ENCODE data around the gene ARID1B.

Gene ARID1B

GRCh38 chr6:156975414-156975813, 198.2 kb downstream of the ARID1B start:
- no peak overlapping the region for H2BK5ac ChIP-seq (ENCODE audit: low read length)
- no peaks in the 10 kb centered on the region for H3K27me3 ChIP-seq (ENCODE audit: control insufficient read depth in 3 of 3, insufficient read depth in 3 of 3, low read depth in 1 of 3, low read length in 3 of 3)
- H3K23ac ChIP-seq (ENCODE audit: low read depth, low read length, poor library complexity): no peak overlapping the region
- no peak overlapping the region for H2BK15ac ChIP-seq (ENCODE audit: low read length)
- no peak overlapping the region for H2BK120ac ChIP-seq (ENCODE audit: low read depth, low read length)
- no peak overlapping the region for H2BK12ac ChIP-seq (ENCODE audit: low read length)
- no peak overlapping the region for H4K8ac ChIP-seq (ENCODE audit: low read depth, low read length)
- H3K27ac ChIP-seq (replicated peaks; ENCODE audit: low read length): no peak overlapping the region
- no peak overlapping the region for H3K14ac ChIP-seq (ENCODE audit: low read length)
- no peak overlapping the region for H2AK5ac ChIP-seq (ENCODE audit: low read depth, low read length)
- WGBS, 2 donors (ENCODE audit: extremely low coverage in 2 of 2, insufficient read length in 2 of 2, insufficient replicate concordance in 1 of 2): no CpG with 5 or more reads among the region's 4 CpGs
- H4K91ac ChIP-seq (ENCODE audit: low read depth, low read length, poor library complexity): no peak overlapping the region
- peaks cover 0 to 10% of the 10 kb centered on the region in 2 donors for H3K4me1 ChIP-seq (ENCODE audit: control insufficient read depth in 2 of 2, insufficient read depth in 1 of 2, low read depth in 1 of 2, low read length in 2 of 2)
- H3K79me1 ChIP-seq (ENCODE audit: low read depth, low read length): peaks cover 3% of the 10 kb centered on the region
- no peak overlapping the region for H3K18ac ChIP-seq (ENCODE audit: low read length)
- no peak overlapping the region for H3K4me2 ChIP-seq (ENCODE audit: insufficient read depth, low read length, poor library complexity, severe bottlenecking)
- H3K9me3 ChIP-seq (replicated peaks in 1 of 2; ENCODE audit: control insufficient read depth in 2 of 2, insufficient read depth in 1 of 2, low read depth in 1 of 2, low read length in 2 of 2): peaks cover 0 to 3% of the 10 kb centered on the region in 2 donors
- no peak overlapping the region for H3K9ac ChIP-seq (ENCODE audit: low read depth, low read length, poor library complexity)
- no peaks in the 10 kb centered on the region for H3K36me3 ChIP-seq (replicated peaks in 1 of 2; ENCODE audit: control insufficient read depth in 2 of 2, insufficient read depth in 2 of 2, low read length in 2 of 2)
- no peak overlapping the region for H3K4ac ChIP-seq (ENCODE audit: low read length)
- H3K4me3 ChIP-seq (ENCODE audit: low read length in 2 of 2): no peak overlapping the region
- H2AFZ ChIP-seq (ENCODE audit: low read length): no peak overlapping the region
- DNase-seq (ENCODE audit: low spot score): no peak

GRCh38 chr6:156976216-156977127, 199.3 kb downstream of the ARID1B start:
- Histone ChIP-seq H2AK5ac (ENCODE audit: low read depth, low read length) (no peak overlapping the region), H3K4me2 (ENCODE audit: insufficient read depth, low read length, poor library complexity, severe bottlenecking) (no peak overlapping the region), H3K9ac (ENCODE audit: low read depth, low read length, poor library complexity) (no peak overlapping the region), H4K8ac (ENCODE audit: low read depth, low read length) (no peak overlapping the region), H3K27me3 (ENCODE audit: control insufficient read depth in 3 of 3, insufficient read depth in 3 of 3, low read depth in 1 of 3, low read length in 3 of 3) (no peaks in the 10 kb centered on the region), H3K36me3 (replicated peaks in 1 of 2; ENCODE audit: control insufficient read depth in 2 of 2, insufficient read depth in 2 of 2, low read length in 2 of 2) (no peaks in the 10 kb centered on the region), H3K4ac (ENCODE audit: low read length) (no peak overlapping the region), H2BK15ac (ENCODE audit: low read length) (no peak overlapping the region), H3K18ac (ENCODE audit: low read length) (no peak overlapping the region), H3K9me3 (replicated peaks in 1 of 2; ENCODE audit: control insufficient read depth in 2 of 2, insufficient read depth in 1 of 2, low read depth in 1 of 2, low read length in 2 of 2) (peaks cover 0 to 3% of the 10 kb centered on the region in 2 donors), H3K14ac (ENCODE audit: low read length) (no peak overlapping the region), H3K4me1 (ENCODE audit: control insufficient read depth in 2 of 2, insufficient read depth in 1 of 2, low read depth in 1 of 2, low read length in 2 of 2) (peaks cover 0 to 10% of the 10 kb centered on the region in 2 donors), H3K23ac (ENCODE audit: low read depth, low read length, poor library complexity) (no peak overlapping the region), H2BK5ac (ENCODE audit: low read length) (no peak overlapping the region), H2BK120ac (ENCODE audit: low read depth, low read length) (no peak overlapping the region), H4K91ac (ENCODE audit: low read depth, low read length, poor library complexity) (no peak overlapping the region), H3K4me3 (ENCODE audit: low read length in 2 of 2) (no peak overlapping the region), H2BK12ac (ENCODE audit: low read length) (no peak overlapping the region), H3K27ac (replicated peaks; ENCODE audit: low read length) (no peak overlapping the region), H2AFZ (ENCODE audit: low read length) (no peak overlapping the region), H3K79me1 (ENCODE audit: low read depth, low read length) (no peaks in the 10 kb centered on the region)
- no peak for DNase-seq (ENCODE audit: low spot score)
- WGBS, 2 donors (ENCODE audit: extremely low coverage in 2 of 2, insufficient read length in 2 of 2, insufficient replicate concordance in 1 of 2): no CpG with 5 or more reads among the region's 21 CpGs

GRCh38 chr6:156977527-156978291, 200.5 kb downstream of the ARID1B start:
- H2BK120ac ChIP-seq (ENCODE audit: low read depth, low read length): no peak overlapping the region
- peaks cover 0 to 3% of the 10 kb centered on the region in 2 donors for H3K9me3 ChIP-seq (replicated peaks in 1 of 2; ENCODE audit: control insufficient read depth in 2 of 2, insufficient read depth in 1 of 2, low read depth in 1 of 2, low read length in 2 of 2)
- no peak overlapping the region for H2BK15ac ChIP-seq (ENCODE audit: low read length)
- no peak overlapping the region for H4K91ac ChIP-seq (ENCODE audit: low read depth, low read length, poor library complexity)
- no peak overlapping the region for H3K23ac ChIP-seq (ENCODE audit: low read depth, low read length, poor library complexity)
- no CpG with 5 or more reads among the region's 8 CpGs for WGBS, 2 donors (ENCODE audit: extremely low coverage in 2 of 2, insufficient read length in 2 of 2, insufficient replicate concordance in 1 of 2)
- H2BK12ac ChIP-seq (ENCODE audit: low read length): no peak overlapping the region
- H3K4me2 ChIP-seq (ENCODE audit: insufficient read depth, low read length, poor library complexity, severe bottlenecking): no peak overlapping the region
- H3K79me1 ChIP-seq (ENCODE audit: low read depth, low read length): no peaks in the 10 kb centered on the region
- H3K27ac ChIP-seq (replicated peaks; ENCODE audit: low read length): no peak overlapping the region
- no peak overlapping the region for H3K9ac ChIP-seq (ENCODE audit: low read depth, low read length, poor library complexity)
- peaks cover 0 to 9% of the 10 kb centered on the region in 2 donors for H3K4me1 ChIP-seq (ENCODE audit: control insufficient read depth in 2 of 2, insufficient read depth in 1 of 2, low read depth in 1 of 2, low read length in 2 of 2)
- H3K27me3 ChIP-seq (ENCODE audit: control insufficient read depth in 3 of 3, insufficient read depth in 3 of 3, low read depth in 1 of 3, low read length in 3 of 3): no peaks in the 10 kb centered on the region
- no peaks in the 10 kb centered on the region for H3K36me3 ChIP-seq (replicated peaks in 1 of 2; ENCODE audit: control insufficient read depth in 2 of 2, insufficient read depth in 2 of 2, low read length in 2 of 2)
- no peak overlapping the region for H3K4ac ChIP-seq (ENCODE audit: low read length)
- H2AK5ac ChIP-seq (ENCODE audit: low read depth, low read length): no peak overlapping the region
- no peak overlapping the region for H2BK5ac ChIP-seq (ENCODE audit: low read length)
- no peak overlapping the region for H3K4me3 ChIP-seq (ENCODE audit: low read length in 2 of 2)
- no peak overlapping the region for H2AFZ ChIP-seq (ENCODE audit: low read length)
- no peak overlapping the region for H3K14ac ChIP-seq (ENCODE audit: low read length)
- H3K18ac ChIP-seq (ENCODE audit: low read length): no peak overlapping the region
- H4K8ac ChIP-seq (ENCODE audit: low read depth, low read length): no peak overlapping the region
- DNase-seq (ENCODE audit: low spot score): no peak

GRCh38 chr6:156978948-156979347, 201.8 kb downstream of the ARID1B start:
- Histone ChIP-seq H2BK15ac (ENCODE audit: low read length) (no peak overlapping the region), H3K23ac (ENCODE audit: low read depth, low read length, poor library complexity) (no peak overlapping the region), H3K79me1 (ENCODE audit: low read depth, low read length) (no peaks in the 10 kb centered on the region), H3K9me3 (replicated peaks in 1 of 2; ENCODE audit: control insufficient read depth in 2 of 2, insufficient read depth in 1 of 2, low read depth in 1 of 2, low read length in 2 of 2) (peaks cover 0 to 3% of the 10 kb centered on the region in 2 donors), H2BK5ac (ENCODE audit: low read length) (no peak overlapping the region), H3K4me3 (ENCODE audit: low read length in 2 of 2) (no peak overlapping the region), H2AK5ac (ENCODE audit: low read depth, low read length) (no peak overlapping the region), H3K9ac (ENCODE audit: low read depth, low read length, poor library complexity) (no peak overlapping the region), H3K4me2 (ENCODE audit: insufficient read depth, low read length, poor library complexity, severe bottlenecking) (no peak overlapping the region), H3K36me3 (replicated peaks in 1 of 2; ENCODE audit: control insufficient read depth in 2 of 2, insufficient read depth in 2 of 2, low read length in 2 of 2) (no peaks in the 10 kb centered on the region), H4K91ac (ENCODE audit: low read depth, low read length, poor library complexity) (no peak overlapping the region), H2AFZ (ENCODE audit: low read length) (no peak overlapping the region), H3K18ac (ENCODE audit: low read length) (no peak overlapping the region), H3K14ac (ENCODE audit: low read length) (no peak overlapping the region), H3K4me1 (ENCODE audit: control insufficient read depth in 2 of 2, insufficient read depth in 1 of 2, low read depth in 1 of 2, low read length in 2 of 2) (peaks cover 0 to 9% of the 10 kb centered on the region in 2 donors), H3K4ac (ENCODE audit: low read length) (no peak overlapping the region), H4K8ac (ENCODE audit: low read depth, low read length) (no peak overlapping the region), H3K27ac (replicated peaks; ENCODE audit: low read length) (no peak overlapping the region), H3K27me3 (ENCODE audit: control insufficient read depth in 3 of 3, insufficient read depth in 3 of 3, low read depth in 1 of 3, low read length in 3 of 3) (no peaks in the 10 kb centered on the region), H2BK12ac (ENCODE audit: low read length) (no peak overlapping the region), H2BK120ac (ENCODE audit: low read depth, low read length) (no peak overlapping the region)
- WGBS, 2 donors (ENCODE audit: extremely low coverage in 2 of 2, insufficient read length in 2 of 2, insufficient replicate concordance in 1 of 2): no CpG with 5 or more reads among the region's 2 CpGs
- DNase-seq (ENCODE audit: low spot score): no peak
